Naive thymus-derived CD4-positive, alpha-beta T cell (primary cell): ENCODE results near the gene LRBA. TPM values are rescaled to one million over a fixed set of nuclear protein-coding genes. Genes with fewer than 3 reads are reported as not detected.

Source experiments
- ATAC-seq: fragments of 150-1000 bp; cut with Tn5 transposase; 2 replicates; pipeline ENCODE4 v1.10.0; 2021; ENCODE audit warnings: mild to moderate bottlenecking, moderate library complexity
- CTCF ChIA-PET: fragments of 350-600 bp; sonication (Branson Sonifier 250); formaldehyde crosslinking; loops from one replicate; lab custom pipeline; 2021; ENCODE audit warnings: antibody characterized with exemption; lab: Charles Lee
- POLR2A ChIA-PET: fragments of 350-600 bp; sonication (Branson Sonifier 250); formaldehyde crosslinking; loops from one replicate; lab custom pipeline; 2021; ENCODE audit warnings: antibody characterized with exemption, inconsistent platforms; lab: Charles Lee
- DNase-seq, 9 donors: peaks; one replicate each; pipeline versions ENCODE4 v3.0.0 to v3.0.0-alpha.2; 2020 to 2022; ENCODE audit warnings: mixed read lengths in 1 of 9
- H3K27ac ChIP-seq: one replicate; pipeline ENCODE4 v1.7.0; 2013; ENCODE audit warnings: mild to moderate bottlenecking, low read depth, low read length, moderate library complexity
- H3K27me3 ChIP-seq, 2 donors: one replicate each; pipeline ENCODE4 v1.7.0; 2013; ENCODE audit warnings: low read length in 2 of 2, mild to moderate bottlenecking in 2 of 2, moderate library complexity in 2 of 2; ENCODE audit not compliant: control insufficient read depth in 2 of 2, insufficient read depth in 2 of 2
- H3K36me3 ChIP-seq, 3 experiments: 1 replicate in 2 of 3; 2 replicates in 1 of 3; pipeline ENCODE4 v1.7.0; 2013; ENCODE audit warnings: low read length in 3 of 3, mild to moderate bottlenecking in 3 of 3, moderate library complexity in 1 of 3; ENCODE audit not compliant: insufficient read depth in 3 of 3, control insufficient read depth in 2 of 3
- H3K4me1 ChIP-seq, 2 donors: one replicate each; pipeline ENCODE4 v1.7.0; 2013; ENCODE audit warnings: low read length in 2 of 2, mild to moderate bottlenecking in 2 of 2, moderate library complexity in 1 of 2; ENCODE audit not compliant: control insufficient read depth in 2 of 2, insufficient read depth in 2 of 2
- H3K4me3 ChIP-seq: 2 replicates; pipeline ENCODE4 v1.7.0; 2013; ENCODE audit warnings: mild to moderate bottlenecking, low read length
- H3K9me3 ChIP-seq, 3 experiments: 1 replicate in 2 of 3; 2 replicates in 1 of 3; pipeline ENCODE4 v1.7.0; 2013; ENCODE audit warnings: low read length in 3 of 3; ENCODE audit not compliant: control insufficient read depth in 2 of 3
- H3K27ac Mint-ChIP-seq, 9 donors: one replicate each; pipeline ENCODE4 v1.8.0; 2020 to 2022; ENCODE audit warnings: mixed read lengths in 9 of 9, mild to moderate bottlenecking in 8 of 9, moderate library complexity in 5 of 9, inconsistent platforms in 2 of 9
- H3K27me3 Mint-ChIP-seq, 5 donors: one replicate each; pipeline ENCODE4 v1.8.0; 2021 to 2022; ENCODE audit warnings: mixed read lengths in 5 of 5, mild to moderate bottlenecking in 1 of 5
- H3K36me3 Mint-ChIP-seq, 5 donors: one replicate each; pipeline ENCODE4 v1.8.0; 2020 to 2022; ENCODE audit warnings: mixed read lengths in 5 of 5, mild to moderate bottlenecking in 3 of 5, inconsistent platforms in 1 of 5
- H3K4me1 Mint-ChIP-seq, 7 donors: one replicate each; pipeline ENCODE4 v1.8.0; 2020 to 2022; ENCODE audit warnings: mixed read lengths in 7 of 7, mild to moderate bottlenecking in 3 of 7, inconsistent platforms in 1 of 7
- H3K4me3 Mint-ChIP-seq, 10 donors: one replicate each; pipeline ENCODE4 v1.8.0; 2020 to 2022; ENCODE audit warnings: mild to moderate bottlenecking in 10 of 10, mixed read lengths in 10 of 10, moderate library complexity in 6 of 10, inconsistent platforms in 2 of 10
- H3K9me3 Mint-ChIP-seq, 11 donors: one replicate each; pipeline ENCODE4 v1.8.0; 2020 to 2022; ENCODE audit warnings: mixed read lengths in 11 of 11, mild to moderate bottlenecking in 4 of 11, inconsistent platforms in 1 of 11, moderate library complexity in 1 of 11
- intact Hi-C, 2 donors: fragments of 100-400 bp; cut with micrococcal nuclease; formaldehyde crosslinking; loops; one replicate each; pipeline ENCODE4 v1.15.1; 2023
- polyA plus RNA-seq, 2 donors: library from polyadenylated mRNA; unstranded; fragments of 300-500 nt; fragmentation: Illumina TruSeq; gene quantifications; one replicate each; pipeline ENCODE4 v1.2.3, GENCODE V29; 2021
- total RNA-seq, 6 experiments: library from RNA in 5 of 6; stranded (reverse) in 5 of 6; gene quantifications; 1 replicate in 5 of 6; 2 replicates in 1 of 6; pipeline ENCODE4 v1.2.3 and lab custom pipeline; 2021 to 2026

Gene LRBA
- total and polyA plus RNA-seq, 7 experiments from 2014 or later, result 20.8 to 71.4 (median 58.4) TPM

GRCh38 chr4:150582146-150582872, 432.8 kb downstream of the LRBA start, which contains the start of gene MAB21L2:
MAB21L2 (plus strand) TSS chr4:150582151; CDS start chr4:150583030, 879 bp downstream.
- no peak for DNase-seq
- CTCF ChIA-PET, result no interaction called here
- ATAC-seq, result no peak
- intact Hi-C loops, result no loop called here
- Mint-ChIP-seq H3K9me3 (peaks cover 0 to 6% (median 0%) of the 10 kb centered on the region in 11 donors), H3K36me3 (peaks cover 17 to 72% (median 64%) of the 10 kb centered on the region in 5 donors), H3K27me3 (no peaks in the 10 kb centered on the region), H3K4me3 (no peak within 1 kb of the TSS), H3K27ac (no peak within 1 kb of the TSS), H3K4me1 (peaks cover 0 to 2% (median 0%) of the 10 kb centered on the region in 7 donors)
- no peaks in the 10 kb centered on the region for H3K27me3 ChIP-seq
- H3K36me3 ChIP-seq, result peaks cover 0 to 23% (median 0%) of the 10 kb centered on the region in 3 experiments
- POLR2A ChIA-PET, result no interaction called here
- H3K9me3 ChIP-seq, result no peaks in the 10 kb centered on the region
- no peak within 1 kb of the TSS for H3K4me3 ChIP-seq
- H3K27ac ChIP-seq, result no peak within 1 kb of the TSS
- no peaks in the 10 kb centered on the region for H3K4me1 ChIP-seq

- H3K27me3 Mint-ChIP-seq, result no peaks in the 10 kb centered on the region
- no peak for DNase-seq
- POLR2A ChIA-PET, result no interaction called here
- H3K4me1 ChIP-seq, result no peaks in the 10 kb centered on the region
- H3K4me3 Mint-ChIP-seq, result no peak overlapping the region
- peaks cover 0 to 6% (median 0%) of the 10 kb centered on the region in 11 donors for H3K9me3 Mint-ChIP-seq
- no peak for ATAC-seq
- CTCF ChIA-PET, result no interaction called here
- H3K9me3 ChIP-seq, result no peaks in the 10 kb centered on the region
- no peaks in the 10 kb centered on the region for H3K27me3 ChIP-seq
- peaks cover 0 to 23% (median 0%) of the 10 kb centered on the region in 3 experiments for H3K36me3 ChIP-seq
- intact Hi-C loops, result no loop called here
- peaks cover 17 to 71% (median 63%) of the 10 kb centered on the region in 5 donors for H3K36me3 Mint-ChIP-seq
- H3K27ac Mint-ChIP-seq, result no peak overlapping the region
- H3K4me3 ChIP-seq, result no peak overlapping the region
- H3K4me1 Mint-ChIP-seq, result peaks cover 0 to 2% (median 0%) of the 10 kb centered on the region in 7 donors
- no peak overlapping the region for H3K27ac ChIP-seq
Measured at GRCh38 chr4:150581641-150582051, 433.4 kb downstream of the LRBA start.

- intact Hi-C loops, result no loop called here
- H3K27ac ChIP-seq, result no peak overlapping the region
- H3K4me3 ChIP-seq, result no peak overlapping the region
- no peaks in the 10 kb centered on the region for H3K27me3 Mint-ChIP-seq
- H3K4me1 ChIP-seq, result no peaks in the 10 kb centered on the region
- H3K36me3 ChIP-seq, result peaks cover 0 to 23% (median 0%) of the 10 kb centered on the region in 3 experiments
- H3K4me1 Mint-ChIP-seq, result peaks cover 0 to 2% (median 0%) of the 10 kb centered on the region in 7 donors
- no peak for DNase-seq
- peaks cover 0 to 6% (median 0%) of the 10 kb centered on the region in 11 donors for H3K9me3 Mint-ChIP-seq
- peaks cover 17 to 67% (median 58%) of the 10 kb centered on the region in 5 donors for H3K36me3 Mint-ChIP-seq
- H3K27me3 ChIP-seq, result no peaks in the 10 kb centered on the region
- H3K27ac Mint-ChIP-seq, result no peak overlapping the region
- H3K9me3 ChIP-seq, result no peaks in the 10 kb centered on the region
- ChIA-PET POLR2A (no interaction called here), CTCF (no interaction called here)
- ATAC-seq, result no peak
- H3K4me3 Mint-ChIP-seq, result no peak overlapping the region
Measured at GRCh38 chr4:150581056-150581605, 434.0 kb downstream of the LRBA start.

GRCh38 chr4:150580306-150580705, 434.8 kb downstream of the LRBA start:
- intact Hi-C loops, result no loop called here
- Histone ChIP-seq H3K4me3 (no peak overlapping the region), H3K27me3 (no peaks in the 10 kb centered on the region), H3K27ac (no peak overlapping the region), H3K9me3 (no peaks in the 10 kb centered on the region), H3K36me3 (peaks cover 0 to 23% (median 0%) of the 10 kb centered on the region in 3 experiments), H3K4me1 (no peaks in the 10 kb centered on the region)
- ATAC-seq (no peak), DNase-seq (no peak)
- ChIA-PET POLR2A (no interaction called here), CTCF (no interaction called here)
- peaks cover 0 to 6% (median 0%) of the 10 kb centered on the region in 11 donors for H3K9me3 Mint-ChIP-seq
- H3K27ac Mint-ChIP-seq, result no peak overlapping the region
- H3K36me3 Mint-ChIP-seq, result peaks cover 17 to 63% (median 56%) of the 10 kb centered on the region in 5 donors
- peaks cover 0 to 2% (median 0%) of the 10 kb centered on the region in 7 donors for H3K4me1 Mint-ChIP-seq
- H3K4me3 Mint-ChIP-seq, result no peak overlapping the region
- no peaks in the 10 kb centered on the region for H3K27me3 Mint-ChIP-seq

- ATAC-seq (no peak), DNase-seq (no peak)
- H3K36me3 Mint-ChIP-seq, result peaks cover 17 to 62% (median 55%) of the 10 kb centered on the region in 5 donors
- H3K4me1 Mint-ChIP-seq, result peaks cover 0 to 3% (median 2%) of the 10 kb centered on the region in 7 donors
- no peak overlapping the region for H3K27ac Mint-ChIP-seq
- Histone ChIP-seq H3K36me3 (peaks cover 0 to 23% (median 0%) of the 10 kb centered on the region in 3 experiments), H3K9me3 (no peaks in the 10 kb centered on the region), H3K4me1 (no peaks in the 10 kb centered on the region), H3K27me3 (no peaks in the 10 kb centered on the region), H3K27ac (no peak overlapping the region), H3K4me3 (no peak overlapping the region)
- CTCF ChIA-PET, result no interaction called here
- peaks cover 0 to 6% (median 0%) of the 10 kb centered on the region in 11 donors for H3K9me3 Mint-ChIP-seq
- POLR2A ChIA-PET, result no interaction called here
- intact Hi-C loops, result no loop called here
- no peak overlapping the region for H3K4me3 Mint-ChIP-seq
- H3K27me3 Mint-ChIP-seq, result no peaks in the 10 kb centered on the region
Measured at GRCh38 chr4:150579551-150580234, 435.4 kb downstream of the LRBA start.

GRCh38 chr4:150578745-150579501, 436.2 kb downstream of the LRBA start:
- DNase-seq (no peak), ATAC-seq (no peak)
- Mint-ChIP-seq H3K4me3 (no peak overlapping the region), H3K36me3 (peaks cover 16 to 56% (median 48%) of the 10 kb centered on the region in 5 donors), H3K27ac (no peak overlapping the region), H3K27me3 (no peaks in the 10 kb centered on the region), H3K4me1 (peaks cover 0 to 4% (median 2%) of the 10 kb centered on the region in 7 donors), H3K9me3 (peaks cover 0 to 6% (median 0%) of the 10 kb centered on the region in 11 donors)
- intact Hi-C loops, result no loop called here
- CTCF ChIA-PET, result no interaction called here
- POLR2A ChIA-PET, result no interaction called here
- H3K36me3 ChIP-seq, result peaks cover 0 to 21% (median 0%) of the 10 kb centered on the region in 3 experiments
- H3K4me3 ChIP-seq, result no peak overlapping the region
- H3K27me3 ChIP-seq, result no peaks in the 10 kb centered on the region
- H3K27ac ChIP-seq, result no peak overlapping the region
- H3K9me3 ChIP-seq, result no peaks in the 10 kb centered on the region
- no peaks in the 10 kb centered on the region for H3K4me1 ChIP-seq
